UCSD-AML1 (cell line): ENCODE measurements around the gene KIAA1191.

Experiments used
- DNase-seq: peaks from one replicate; lab custom pipeline; 2025; ENCODE audit not compliant: unreplicated experiment; lab: John Stamatoyannopoulos, UW

The KIAA1191 gene

DNA sequence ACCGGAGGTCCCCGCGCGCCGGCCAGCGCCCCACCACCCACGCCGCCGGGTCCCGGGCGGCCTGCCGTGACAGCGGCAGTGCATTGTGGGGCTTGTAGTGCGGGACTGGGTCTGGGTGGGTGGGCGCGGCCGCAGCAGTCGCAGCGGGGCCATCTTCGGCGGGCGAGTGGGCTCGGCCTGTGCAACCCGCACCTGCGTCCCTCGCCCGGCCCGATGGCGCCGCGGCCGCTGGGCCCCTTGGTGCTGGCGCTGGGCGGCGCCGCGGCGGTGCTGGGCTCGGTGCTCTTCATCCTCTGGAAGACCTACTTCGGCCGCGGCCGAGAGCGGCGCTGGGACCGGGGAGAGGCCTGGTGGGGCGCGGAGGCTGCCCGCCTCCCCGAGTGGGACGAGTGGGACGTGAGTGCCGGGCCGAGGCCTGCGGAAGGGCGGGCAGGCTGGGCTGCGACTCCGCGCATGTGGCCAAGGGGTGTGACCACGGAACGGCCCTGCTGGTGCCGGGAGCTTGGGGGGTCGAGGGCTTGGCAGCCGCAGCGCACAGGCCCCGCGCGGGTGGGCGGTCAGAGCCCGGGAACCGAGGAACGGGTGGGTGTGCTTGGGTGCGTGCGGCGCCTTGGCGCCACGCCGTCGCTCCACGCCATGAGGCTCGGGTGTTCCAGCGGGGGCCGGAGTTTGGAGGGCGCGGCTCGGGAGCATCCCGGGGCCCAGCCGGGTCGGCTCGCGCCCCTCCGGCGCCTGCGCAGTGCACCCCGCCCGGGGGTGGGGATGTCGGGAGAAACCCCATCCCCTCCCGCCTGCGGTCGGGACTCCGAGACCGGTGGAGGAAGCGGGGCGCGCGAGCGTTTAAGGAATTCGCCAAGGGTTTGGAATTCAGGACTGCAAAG is 4.0 kb upstream of the KIAA1191 start, which contains the start of gene ARL10:
Gene ARL10 (plus strand): TSS at position 137 of the 881 bp plus-strand sequence. CDS start 77 bp downstream, at position 214.
- DNase-seq: no peak

DNA sequence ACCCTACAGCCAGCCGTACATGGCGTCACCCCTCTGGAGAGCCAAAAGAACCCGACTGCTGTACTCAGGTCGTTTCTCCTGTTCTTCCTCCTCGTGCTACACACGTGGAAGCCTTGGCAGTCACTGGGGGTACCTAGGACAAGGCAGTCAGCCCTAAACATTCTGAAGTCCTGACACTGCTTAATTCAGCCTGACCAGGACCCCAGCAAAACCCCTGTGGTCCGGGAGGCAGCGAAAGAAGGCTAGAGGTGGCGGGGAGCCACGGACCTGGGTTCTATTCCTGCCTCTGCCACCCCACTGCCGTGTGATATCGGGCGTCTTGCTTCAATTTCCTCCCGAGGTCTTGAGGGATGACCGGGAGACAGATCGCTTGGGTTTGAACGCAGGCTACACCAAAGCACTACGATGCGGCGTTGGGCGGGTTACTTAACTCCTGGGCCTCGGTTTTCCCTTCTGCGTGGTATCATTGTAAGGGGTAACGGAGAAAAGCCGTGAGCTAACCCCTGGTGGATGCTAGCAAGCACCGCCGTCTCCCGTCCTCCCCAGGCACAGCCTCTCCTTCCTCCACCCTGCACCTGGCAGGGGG is 3.3 kb upstream of the KIAA1191 start:
- DNase-seq: no peak

DNA sequence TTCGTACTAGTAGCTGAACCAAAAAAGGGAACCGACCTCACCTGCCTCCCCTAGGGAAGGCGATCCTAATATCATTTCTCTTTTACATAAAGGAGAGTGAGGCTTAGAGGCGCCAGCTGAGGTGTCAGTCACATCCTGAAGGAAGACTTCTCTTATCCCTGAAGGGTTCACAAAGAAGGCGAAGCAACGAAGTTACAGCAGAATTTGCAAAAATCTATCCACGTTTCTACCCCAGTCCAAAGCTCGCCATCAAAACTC is 598 bp upstream of the KIAA1191 start:
- DNase-seq: no peak

DNA sequence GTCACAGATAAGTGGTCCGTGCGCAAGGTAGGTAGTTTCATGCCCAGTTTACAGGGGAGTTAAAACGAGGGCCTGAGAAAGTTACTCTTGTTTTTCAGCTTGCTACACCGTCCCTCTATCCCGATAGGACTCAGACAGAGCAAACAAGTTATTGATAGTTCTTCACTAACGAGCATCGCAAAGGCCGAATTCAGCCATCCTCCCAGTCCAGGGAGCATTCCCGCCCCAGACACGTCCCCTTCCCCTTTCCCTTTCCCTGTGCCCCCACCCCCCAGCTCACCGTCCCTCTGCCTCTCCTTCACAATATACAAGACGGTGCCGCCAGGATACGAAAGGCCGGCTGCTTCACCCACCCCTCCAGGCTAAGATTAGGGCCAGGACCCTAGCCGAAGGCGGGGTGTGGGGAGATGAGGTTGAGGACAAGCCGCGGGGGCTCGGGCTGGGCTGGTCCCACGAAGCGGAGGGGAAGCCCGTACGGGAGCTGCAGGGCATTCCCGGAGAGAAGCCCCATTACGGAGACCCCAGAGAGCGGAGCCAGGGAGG is 599 bp downstream of the KIAA1191 start:
- no peak for DNase-seq

DNA sequence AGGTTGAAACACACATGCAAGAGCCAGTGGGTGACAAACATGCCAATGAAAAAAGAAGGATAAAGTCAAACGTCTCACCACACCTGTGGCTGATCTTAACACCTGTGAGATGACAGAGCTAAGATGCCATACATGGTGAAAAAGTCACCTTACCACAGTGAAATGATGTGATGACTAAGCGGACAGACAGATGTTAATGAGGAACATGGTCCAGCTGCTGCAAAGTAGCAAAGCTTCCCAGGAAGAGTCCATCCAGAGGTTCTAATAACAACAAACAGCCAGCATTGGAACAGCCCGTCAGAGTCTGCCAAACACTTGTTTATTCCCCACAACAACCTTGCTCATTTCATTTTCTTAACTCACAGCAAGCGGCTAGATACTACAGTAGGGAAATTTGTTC is 1.9 kb downstream of the KIAA1191 start:
- no peak for DNase-seq

DNA sequence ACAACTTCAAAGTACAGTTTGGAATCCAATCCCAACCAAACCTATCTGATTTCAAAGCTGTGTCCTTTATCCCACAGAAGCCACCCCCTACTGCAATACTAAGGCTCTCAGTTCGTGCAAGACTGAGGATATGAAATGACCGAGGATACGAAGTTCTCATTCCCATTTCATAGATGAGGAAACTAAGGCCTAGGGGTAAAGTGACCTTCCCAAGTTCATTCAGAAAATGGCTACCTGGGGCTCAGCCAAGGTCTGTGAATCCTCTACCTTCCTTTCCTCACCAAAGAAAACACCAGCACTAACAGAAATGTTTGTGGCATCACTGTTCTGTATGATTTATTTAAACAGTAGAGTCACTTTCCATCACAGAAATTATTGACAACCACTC is 5.4 kb downstream of the KIAA1191 start:
- no peak for DNase-seq

DNA sequence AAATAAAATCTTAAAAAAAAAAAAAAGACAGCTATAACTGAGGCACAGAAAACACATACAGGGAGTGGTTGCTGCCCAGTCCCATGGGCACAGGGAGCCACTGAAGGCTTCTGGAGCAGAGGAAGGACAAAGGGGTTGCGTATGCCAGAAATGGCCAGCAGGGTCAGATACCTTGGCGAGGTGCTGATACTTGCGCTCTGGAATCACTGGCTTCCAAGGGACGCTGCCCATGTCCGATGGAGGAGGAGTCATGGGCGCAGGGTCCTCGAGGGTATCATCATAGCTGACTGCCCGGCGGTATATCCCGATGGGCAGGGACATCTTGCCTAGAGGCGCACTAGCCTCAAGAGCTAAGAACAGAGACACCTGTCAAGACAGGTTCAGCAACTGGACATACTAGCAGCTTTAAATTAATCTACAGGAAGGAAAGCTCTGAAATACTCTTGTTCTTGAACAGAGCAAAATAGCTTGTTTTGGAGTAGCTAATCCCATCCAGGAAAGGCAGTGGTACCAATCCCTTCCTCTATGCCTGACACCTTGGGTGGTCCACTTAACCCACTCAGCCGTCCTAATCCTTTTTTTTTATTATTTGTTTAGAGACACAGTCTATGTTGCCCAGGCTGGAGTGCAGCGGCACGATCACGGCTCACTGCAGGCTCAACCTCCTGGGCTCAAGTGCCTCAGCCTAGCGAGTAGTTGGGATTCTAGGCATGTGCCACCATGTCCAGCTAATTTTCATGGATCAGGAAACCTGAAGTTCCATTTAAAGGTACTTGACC is 6.0 kb downstream of the KIAA1191 start:
- DNase-seq: no peak

DNA sequence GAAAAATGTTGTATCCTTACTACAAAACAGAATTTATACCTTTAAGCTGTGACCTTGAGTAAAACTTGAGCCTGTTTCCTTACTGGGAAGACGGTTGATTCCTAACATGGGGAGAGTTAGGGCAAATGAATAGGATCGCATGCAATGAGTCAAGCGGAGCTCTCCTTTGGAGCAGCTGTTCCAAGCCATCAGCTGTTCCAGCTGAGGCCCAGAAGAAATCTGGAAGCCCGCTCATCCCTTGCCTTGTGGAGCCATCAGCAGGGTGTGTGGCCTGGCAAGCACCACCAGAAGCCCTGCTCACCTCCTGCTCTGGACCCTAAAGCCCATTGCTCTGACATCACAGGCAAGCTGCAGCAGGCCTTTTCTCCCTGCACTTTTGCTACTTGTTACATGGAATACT is 8.0 kb downstream of the KIAA1191 start:
- no peak for DNase-seq

DNA sequence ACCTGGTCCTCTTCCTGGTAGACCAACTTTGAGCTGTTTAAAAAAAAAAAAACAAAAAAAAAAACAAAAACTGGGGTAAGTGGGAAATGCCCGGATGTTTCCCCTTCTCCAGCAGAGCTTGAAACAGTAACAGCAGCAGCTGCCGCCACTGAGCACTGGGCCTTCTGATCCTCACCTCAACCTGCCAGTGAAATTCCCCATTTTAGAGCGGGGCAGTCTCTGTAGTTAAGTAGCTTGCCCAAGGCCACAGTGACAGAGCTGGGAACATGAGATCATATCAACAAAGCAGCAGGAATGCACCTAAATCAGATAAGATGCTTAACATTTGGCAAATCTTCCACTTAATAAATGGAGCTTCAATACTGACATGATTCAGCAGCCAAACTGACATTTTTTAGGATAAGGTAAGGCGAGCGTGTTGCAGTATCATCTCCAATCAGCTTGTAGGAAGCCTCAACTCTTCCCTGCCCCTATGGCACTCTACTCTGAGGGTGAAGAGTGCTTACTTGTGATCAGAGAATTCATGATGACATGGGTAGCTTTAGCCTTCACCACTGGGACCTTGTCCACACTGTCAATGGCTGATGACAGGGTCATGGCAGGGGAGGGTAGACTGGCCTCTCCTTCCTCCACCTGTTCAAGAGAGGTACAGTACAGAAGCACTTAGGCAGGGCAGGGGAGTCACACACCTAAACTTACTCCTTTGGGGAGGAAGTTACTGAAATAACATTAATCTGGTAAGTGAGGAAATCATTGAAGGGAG is 9.3 kb downstream of the KIAA1191 start:
- no peak for DNase-seq

DNA sequence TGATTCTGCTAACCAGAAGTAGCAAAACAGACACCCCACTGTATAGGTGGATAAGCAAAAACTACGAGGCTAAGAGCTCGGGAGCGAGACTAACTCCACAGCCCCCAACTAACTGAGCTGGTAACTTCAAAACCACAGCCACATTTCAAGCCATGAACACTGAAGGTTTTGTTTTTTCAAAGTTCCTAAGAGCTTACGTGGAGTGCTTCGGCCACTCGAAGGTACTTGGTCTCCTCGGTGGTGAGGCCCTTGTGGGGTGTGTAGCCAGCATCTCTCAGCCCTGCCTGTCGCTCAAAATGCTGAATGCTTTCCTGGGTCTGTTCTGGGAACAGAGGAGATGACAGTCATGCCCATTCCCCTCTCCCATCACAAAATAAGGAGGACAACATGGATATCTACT is 11.1 kb downstream of the KIAA1191 start:
- no peak for DNase-seq

DNA sequence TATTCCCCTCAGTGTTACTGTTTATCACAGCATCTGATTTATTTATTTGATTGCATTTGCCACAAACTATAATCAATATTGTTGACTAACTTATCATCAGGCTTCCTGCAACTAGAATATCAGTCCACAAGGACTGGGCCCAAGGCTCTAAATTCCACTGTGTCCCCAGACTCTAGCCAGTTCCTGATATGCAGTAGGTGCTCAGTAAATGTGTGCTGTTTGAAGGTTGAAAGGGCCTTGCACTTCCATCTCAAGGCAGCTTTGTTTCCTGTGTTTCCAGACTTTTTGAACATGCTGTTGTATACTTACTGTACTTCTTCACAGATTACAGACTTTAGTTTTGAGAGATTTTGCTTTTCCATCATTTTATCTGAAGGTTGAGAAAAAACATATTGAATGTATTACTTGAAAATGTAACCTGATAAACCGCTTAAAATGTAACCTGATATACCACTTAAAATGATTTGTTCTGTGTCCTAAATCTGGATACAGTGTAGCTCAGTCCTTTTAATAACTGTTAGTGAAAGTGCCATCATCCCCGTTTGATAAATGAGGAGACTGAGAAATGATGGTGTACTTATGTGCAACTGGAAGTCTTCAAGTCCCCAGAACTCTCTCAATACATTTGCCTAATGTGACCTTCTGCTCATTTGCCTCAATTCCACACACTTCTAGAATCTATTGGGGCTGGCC is 18.7 kb downstream of the KIAA1191 start:
- DNase-seq: no peak

DNA sequence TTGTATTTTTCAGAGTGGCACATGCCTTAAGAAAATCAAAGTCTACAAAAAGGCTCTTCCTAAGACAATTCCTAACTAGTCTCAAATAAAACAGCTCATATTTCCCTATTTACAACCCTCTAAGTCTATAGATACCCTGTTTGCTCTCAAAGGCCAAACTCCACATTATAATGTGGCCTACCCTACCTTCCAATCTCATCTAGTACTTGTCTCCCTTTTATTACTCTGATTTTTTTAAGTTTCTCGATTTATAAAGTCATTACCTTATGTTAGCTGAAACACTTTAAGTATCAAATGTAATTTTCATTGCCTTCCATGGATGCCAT is 19.4 kb downstream of the KIAA1191 start:
- no peak for DNase-seq

DNA sequence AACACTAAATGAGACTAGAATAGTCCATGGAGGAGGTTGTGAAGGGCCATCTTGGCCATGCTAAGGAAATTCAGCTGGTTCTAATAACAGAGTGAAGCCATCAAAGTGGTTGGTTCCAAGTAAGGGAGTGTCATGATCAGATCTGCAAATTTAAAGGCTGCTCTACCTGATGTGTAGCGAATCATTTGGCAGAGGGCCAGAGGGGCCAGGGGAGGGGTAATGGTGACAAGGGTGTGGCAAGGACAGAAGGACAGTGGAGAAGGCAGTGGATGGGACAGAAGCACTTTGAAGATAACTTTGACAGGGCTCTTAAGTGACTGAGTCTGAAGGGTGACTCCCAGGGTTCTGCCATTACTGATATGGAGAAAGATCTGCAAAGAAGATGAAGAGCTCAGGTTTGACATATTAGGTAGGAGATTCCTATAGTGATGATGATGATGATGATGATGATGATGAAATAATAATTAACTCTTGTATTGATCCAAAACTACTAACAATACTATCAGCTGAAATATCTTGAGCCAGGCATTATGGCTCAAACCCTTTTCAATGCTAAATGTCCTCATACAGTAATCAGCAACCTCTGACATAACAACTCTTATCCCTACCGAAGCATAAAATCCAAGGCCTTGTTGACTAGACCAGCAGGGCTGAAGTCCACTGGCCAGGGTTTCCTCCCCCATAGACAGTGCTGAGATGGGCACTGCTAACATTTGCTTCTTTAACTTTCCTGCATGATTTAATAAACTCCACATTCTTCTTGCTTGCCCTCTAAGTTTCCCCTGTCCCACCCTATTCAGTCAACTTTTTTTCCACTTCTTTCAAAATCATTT is 20.0 kb downstream of the KIAA1191 start:
- DNase-seq: no peak

DNA sequence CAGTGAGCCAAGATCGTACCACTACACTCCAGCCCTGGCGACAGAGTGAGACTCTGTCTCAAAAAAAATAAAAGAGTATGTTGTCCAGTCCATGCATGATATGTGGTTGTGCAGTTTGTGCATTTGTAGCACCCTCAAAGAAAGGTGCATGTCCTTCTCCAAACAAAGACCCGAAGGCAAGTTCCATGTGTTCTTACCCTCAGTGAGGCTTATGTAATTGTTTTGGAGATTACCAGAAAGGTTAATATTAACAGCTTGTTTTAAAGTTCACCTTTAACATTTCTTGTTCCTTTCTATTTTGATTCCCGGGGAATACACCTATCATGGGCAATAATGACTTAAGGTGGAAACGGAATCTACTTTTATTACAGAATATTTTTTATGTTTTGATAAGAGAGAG is 22.3 kb downstream of the KIAA1191 start:
- no peak for DNase-seq

DNA sequence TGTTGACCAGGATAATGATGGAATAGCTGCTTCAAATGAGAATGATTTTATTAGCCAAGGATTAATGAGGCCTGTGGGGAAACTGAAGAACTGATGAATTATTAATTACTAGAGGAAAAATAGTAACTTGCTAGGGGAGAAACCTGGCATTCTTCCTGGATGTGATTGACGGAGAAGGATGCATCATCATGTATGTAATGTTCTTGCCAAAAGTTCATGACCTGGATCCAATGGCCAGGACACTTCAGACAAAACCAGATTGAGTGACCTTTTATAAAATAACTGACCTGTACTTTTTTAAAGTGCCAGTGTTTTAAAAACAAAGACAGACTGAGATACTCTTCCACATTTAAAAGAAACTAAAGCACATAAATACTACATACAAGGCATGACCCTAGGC is 23.7 kb downstream of the KIAA1191 start:
- DNase-seq: no peak

DNA sequence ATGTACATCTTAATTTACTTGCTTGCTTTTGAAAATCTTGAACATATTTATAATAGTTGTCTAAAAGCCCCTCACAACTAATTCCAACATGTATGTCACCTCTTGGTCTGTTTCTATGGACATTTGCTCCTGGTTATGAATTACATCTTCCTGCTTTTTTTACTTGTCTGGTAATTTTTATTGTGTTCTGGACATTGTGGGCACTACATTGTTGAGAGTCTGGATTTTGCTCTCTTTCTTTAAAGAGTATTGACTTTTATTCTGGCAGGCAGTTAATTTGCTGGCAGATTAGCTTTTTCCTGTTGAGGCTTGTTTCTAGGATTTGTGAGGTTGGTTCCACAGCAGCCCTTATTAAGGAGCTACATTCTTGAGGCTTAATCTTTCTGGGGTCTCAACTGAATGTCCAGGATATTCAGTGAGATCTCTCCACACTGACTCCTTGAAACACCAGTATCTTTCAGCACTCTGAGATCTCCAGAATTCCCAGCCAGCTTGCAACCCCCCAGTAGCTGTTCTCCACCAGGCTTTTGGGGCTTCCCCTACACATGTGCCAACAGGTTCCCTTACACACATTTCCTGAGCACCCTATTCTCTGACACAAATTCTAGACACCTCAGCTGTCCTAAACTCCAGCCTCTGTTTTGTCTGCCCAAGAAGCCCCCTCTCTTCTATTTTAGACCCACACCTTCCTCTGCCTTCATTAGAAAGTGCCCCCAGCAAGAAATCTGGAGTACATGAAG is 27.4 kb downstream of the KIAA1191 start:
- DNase-seq: no peak

DNA sequence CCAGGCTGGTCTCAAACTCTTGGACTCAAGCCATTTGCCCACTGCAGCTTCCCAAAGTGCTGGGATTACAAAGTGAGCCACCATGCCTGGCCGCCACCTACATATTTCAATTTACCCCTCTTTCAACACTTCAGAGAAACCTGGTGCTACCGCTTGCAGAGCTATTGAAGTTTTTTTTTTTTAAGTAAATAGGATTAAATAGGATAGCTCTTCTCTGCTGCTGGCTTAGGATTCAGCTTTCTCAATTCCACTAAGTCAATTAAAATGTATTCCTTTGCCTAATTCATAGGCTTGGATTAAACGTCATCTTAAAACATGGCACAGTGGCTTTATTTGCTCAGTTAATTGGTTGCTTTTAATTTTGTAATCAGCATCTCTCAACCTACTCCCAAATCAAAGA is 41.0 kb downstream of the KIAA1191 start:
- DNase-seq: no peak

DNA sequence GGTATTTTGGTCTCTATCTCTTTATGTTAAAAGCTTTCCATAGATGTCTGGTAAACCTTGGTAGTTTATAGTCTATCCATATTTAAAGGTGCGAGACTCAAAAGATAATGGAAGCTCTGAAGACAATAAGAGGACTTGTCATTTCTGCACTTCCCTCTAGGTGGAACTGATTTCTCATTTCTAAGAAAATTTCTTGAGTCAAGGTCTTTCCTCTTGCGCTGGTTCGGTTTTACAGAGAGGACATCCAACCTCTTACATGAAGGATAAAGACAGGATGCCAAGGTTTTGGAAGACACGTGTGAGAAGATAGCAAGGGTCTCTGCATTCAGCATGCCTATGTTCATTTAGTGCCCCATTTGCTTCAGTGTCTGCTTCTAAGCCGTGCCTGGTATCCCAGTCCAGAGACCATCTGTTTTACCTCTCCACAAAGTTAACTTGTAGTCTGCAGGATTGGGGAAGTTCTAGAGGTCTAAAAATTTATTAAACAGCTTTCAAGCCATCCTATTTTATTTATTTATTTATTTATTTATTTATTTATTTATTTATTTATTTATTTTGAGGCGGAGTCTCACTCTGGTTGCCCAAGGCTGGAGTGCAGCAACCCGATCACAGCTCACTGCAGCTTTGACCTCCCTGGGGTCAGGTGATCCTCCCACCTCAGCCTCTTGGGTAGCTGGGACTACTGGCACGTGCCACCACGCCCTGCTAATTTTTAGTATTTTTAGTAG is 41.6 kb downstream of the KIAA1191 start:
- no peak for DNase-seq
